OCI-LY3 (cell line): ENCODE measurements around the gene SPATS2.

Experiments used
- EZH2phosphoT487 ChIP-seq: fragments of 200-600 bp; shearing (Covaris generic); IDR thresholded peaks from 2 replicates; pipeline ENCODE4 v1.6.1; 2018; ENCODE audit warnings: antibody characterized with exemption, mixed run types, low read depth
- TF ChIP-seq, protein P1 (sequence below): fragments of 200-600, 300-600 bp; sonication (generic); IDR thresholded peaks from 2 replicates; pipeline ENCODE4 v1.5.1; 2014; ENCODE audit warnings: antibody characterized with exemption, low read length, low read depth

DNA sequence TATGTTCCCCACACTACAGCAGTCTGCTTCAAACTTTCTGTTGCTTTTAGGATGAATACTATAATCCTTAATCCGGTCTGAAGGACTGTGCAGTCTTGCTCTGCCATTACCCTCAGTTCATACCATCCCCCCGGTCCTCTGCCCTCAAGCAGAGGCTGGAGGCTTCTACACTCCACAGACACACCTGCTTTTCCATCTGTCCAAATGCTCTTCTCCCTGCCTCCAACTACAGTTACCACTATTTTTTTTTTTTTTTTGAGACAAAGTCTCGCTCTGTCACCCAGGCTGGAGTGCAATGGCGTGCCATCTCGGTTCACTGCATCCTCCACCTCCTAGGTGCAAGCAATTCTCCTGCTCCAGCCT is 152.3 kb downstream of the SPATS2 start:
- TF ChIP-seq, protein P1, sequence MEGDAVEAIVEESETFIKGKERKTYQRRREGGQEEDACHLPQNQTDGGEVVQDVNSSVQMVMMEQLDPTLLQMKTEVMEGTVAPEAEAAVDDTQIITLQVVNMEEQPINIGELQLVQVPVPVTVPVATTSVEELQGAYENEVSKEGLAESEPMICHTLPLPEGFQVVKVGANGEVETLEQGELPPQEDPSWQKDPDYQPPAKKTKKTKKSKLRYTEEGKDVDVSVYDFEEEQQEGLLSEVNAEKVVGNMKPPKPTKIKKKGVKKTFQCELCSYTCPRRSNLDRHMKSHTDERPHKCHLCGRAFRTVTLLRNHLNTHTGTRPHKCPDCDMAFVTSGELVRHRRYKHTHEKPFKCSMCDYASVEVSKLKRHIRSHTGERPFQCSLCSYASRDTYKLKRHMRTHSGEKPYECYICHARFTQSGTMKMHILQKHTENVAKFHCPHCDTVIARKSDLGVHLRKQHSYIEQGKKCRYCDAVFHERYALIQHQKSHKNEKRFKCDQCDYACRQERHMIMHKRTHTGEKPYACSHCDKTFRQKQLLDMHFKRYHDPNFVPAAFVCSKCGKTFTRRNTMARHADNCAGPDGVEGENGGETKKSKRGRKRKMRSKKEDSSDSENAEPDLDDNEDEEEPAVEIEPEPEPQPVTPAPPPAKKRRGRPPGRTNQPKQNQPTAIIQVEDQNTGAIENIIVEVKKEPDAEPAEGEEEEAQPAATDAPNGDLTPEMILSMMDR: no peak
- TF ChIP-seq EZH2phosphoT487: no peak
